ENCODE results near the gene NEURL2. TPM values are rescaled to one million over a fixed set of nuclear protein-coding genes. Genes with fewer than 3 reads are reported as not detected.

The NEURL2 gene
- total RNA-seq, 4 donors from 2014 or later, result 0.29 to 11.5 (median 4.7) TPM

GRCh38 chr20:45886590-45887345, 4.2 kb downstream of the NEURL2 start:
- no peak for DNase-seq
- Histone ChIP-seq H3K9me3 (no peaks in the 10 kb centered on the region), H3K27ac (no peak overlapping the region), H3K27me3 (no peaks in the 10 kb centered on the region), H3K4me1 (peaks cover 2 to 5% of the 10 kb centered on the region in 2 donors), H3K36me3 (no peaks in the 10 kb centered on the region), H3K4me3 (no peak overlapping the region)
- intact Hi-C loops (cut with DNase I; ENCODE audit: low total_unique reads), result no loop called here
- no peak for TF ChIP-seq CTCF (IDR thresholded peaks at IDR 0.05)
- no peak for TF ChIP-seq POLR2A (IDR thresholded peaks at IDR 0.05)

- Histone ChIP-seq H3K4me1 (peaks cover 0 to 7% of the 10 kb centered on the region in 2 donors), H3K27ac (no peak overlapping the region), H3K36me3 (no peaks in the 10 kb centered on the region), H3K9me3 (no peaks in the 10 kb centered on the region), H3K4me3 (no peak overlapping the region), H3K27me3 (no peaks in the 10 kb centered on the region)
- intact Hi-C loops (cut with DNase I; ENCODE audit: low total_unique reads), result no loop called here
- TF ChIP-seq CTCF (IDR thresholded peaks at IDR 0.05) (no peak), POLR2A (IDR thresholded peaks at IDR 0.05) (no peak)
- no peak for DNase-seq
These were observed 7.9 kb downstream of the NEURL2 start for GRCh38 chr20:45883100-45883469.

- Histone ChIP-seq H3K36me3 (no peaks in the 10 kb centered on the region), H3K4me3 (no peak overlapping the region), H3K27me3 (no peaks in the 10 kb centered on the region), H3K27ac (no peak overlapping the region), H3K9me3 (no peaks in the 10 kb centered on the region), H3K4me1 (peaks cover 0 to 7% of the 10 kb centered on the region in 2 donors)
- no peak for TF ChIP-seq CTCF (IDR thresholded peaks at IDR 0.05)
- no peak for TF ChIP-seq POLR2A (IDR thresholded peaks at IDR 0.05)
- DNase-seq, result no peak
- intact Hi-C loops (cut with DNase I; ENCODE audit: low total_unique reads), result no loop called here
These were observed 8.4 kb downstream of the NEURL2 start for GRCh38 chr20:45882469-45883099.

GRCh38 chr20:45880988-45881788, 9.8 kb downstream of the NEURL2 start, which contains the start of gene ZSWIM1:
Gene ZSWIM1, plus strand, starts transcription at chr20:45881227. Its CDS starts 1,366 bp downstream, at chr20:45882593.
- TF ChIP-seq POLR2A (IDR thresholded peaks at IDR 0.05), result peak; percentile 47 to 52
- TF ChIP-seq CTCF (IDR thresholded peaks at IDR 0.05), result peak in 2 of 4 experiments; percentile 6 to 10
- Histone ChIP-seq H3K4me1 (peaks cover 0 to 7% of the 10 kb centered on the region in 2 donors), H3K9me3 (no peaks in the 10 kb centered on the region), H3K27ac (peak within 1 kb of the TSS; percentile 78 to 81), H3K27me3 (no peaks in the 10 kb centered on the region), H3K4me3 (peak within 1 kb of the TSS; percentile 48 to 52), H3K36me3 (no peaks in the 10 kb centered on the region)
- intact Hi-C loops (cut with DNase I; ENCODE audit: low total_unique reads), result no loop called here
- peak; percentile 100 for DNase-seq

Data from uterus (tissue), 4 donors.